Body of pancreas (tissue), 4 donors: ENCODE measurements around the gene USP5.

Experiments used
- POLR2A ChIP-seq, 3 donors: fragments of 450-650 bp; IDR thresholded peaks; one replicate each; pipeline ENCODE4 v1.6.1; 2016; ENCODE audit warnings: antibody characterized with exemption in 3 of 3, mild to moderate bottlenecking in 2 of 3
- TF ChIP-seq, protein P1 (sequence below), 7 experiments: fragments of 450-650 bp in 4 of 7; fragments of 200-600 bp in 3 of 7; sonication (generic) in 3 of 7; IDR thresholded peaks; one replicate each; pipeline ENCODE4 v1.5.1; 2016 to 2019; ENCODE audit warnings: antibody characterized with exemption in 7 of 7

DNA sequence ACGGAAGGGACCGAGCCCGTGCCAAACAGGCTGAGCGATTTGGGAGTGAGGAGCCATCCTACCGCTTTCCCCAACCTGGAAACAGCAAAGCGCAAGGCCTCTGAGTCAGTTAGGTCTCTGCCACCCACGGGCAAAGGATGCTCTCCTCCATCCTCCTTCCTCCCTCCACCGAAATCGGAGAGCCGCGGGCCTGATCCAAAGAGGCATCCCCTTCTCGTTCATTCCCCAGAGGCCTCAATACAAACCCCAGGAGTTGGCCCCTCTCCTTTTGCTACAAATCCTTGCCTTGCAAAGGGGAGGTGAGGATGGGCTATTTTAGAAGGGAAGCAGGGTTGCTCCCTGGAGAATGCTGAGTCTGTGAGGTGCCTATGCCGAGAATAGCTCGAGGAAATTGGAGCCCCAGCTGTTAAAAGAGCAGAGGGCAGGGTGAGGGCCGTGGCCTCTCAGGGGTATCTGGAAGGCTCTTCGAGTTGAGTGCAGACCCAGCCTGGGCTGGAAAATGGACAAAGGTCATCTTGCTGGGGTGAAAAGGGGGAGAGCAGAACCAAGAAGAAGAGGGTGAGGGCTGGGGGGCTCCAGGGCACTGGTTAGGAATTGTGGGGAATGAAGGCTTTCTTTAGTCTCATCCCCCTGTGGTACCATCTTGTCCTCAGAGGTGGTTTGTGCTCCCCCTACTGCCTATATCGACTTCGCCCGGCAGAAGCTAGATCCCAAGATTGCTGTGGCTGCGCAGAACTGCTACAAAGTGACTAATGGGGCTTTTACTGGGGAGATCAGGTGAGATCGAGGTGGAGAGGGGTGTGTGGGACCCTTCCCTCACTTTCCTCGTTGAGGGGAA, 16.5 kb downstream of the USP5 start:
- TF ChIP-seq, protein P1, sequence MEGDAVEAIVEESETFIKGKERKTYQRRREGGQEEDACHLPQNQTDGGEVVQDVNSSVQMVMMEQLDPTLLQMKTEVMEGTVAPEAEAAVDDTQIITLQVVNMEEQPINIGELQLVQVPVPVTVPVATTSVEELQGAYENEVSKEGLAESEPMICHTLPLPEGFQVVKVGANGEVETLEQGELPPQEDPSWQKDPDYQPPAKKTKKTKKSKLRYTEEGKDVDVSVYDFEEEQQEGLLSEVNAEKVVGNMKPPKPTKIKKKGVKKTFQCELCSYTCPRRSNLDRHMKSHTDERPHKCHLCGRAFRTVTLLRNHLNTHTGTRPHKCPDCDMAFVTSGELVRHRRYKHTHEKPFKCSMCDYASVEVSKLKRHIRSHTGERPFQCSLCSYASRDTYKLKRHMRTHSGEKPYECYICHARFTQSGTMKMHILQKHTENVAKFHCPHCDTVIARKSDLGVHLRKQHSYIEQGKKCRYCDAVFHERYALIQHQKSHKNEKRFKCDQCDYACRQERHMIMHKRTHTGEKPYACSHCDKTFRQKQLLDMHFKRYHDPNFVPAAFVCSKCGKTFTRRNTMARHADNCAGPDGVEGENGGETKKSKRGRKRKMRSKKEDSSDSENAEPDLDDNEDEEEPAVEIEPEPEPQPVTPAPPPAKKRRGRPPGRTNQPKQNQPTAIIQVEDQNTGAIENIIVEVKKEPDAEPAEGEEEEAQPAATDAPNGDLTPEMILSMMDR (IDR thresholded peaks at IDR 0.05) = no peak
- TF ChIP-seq POLR2A (IDR thresholded peaks at IDR 0.05) = no peak
